HepG2 (cell line): ENCODE results near the gene SNX22. TPM values are rescaled to one million over a fixed set of nuclear protein-coding genes. Genes with fewer than 3 reads are reported as not detected.

ENCODE experiments used
- BHLHE40 ChIP-seq: IDR thresholded peaks from 2 replicates; pipeline ENCODE4 v1.6.1; 2011; ENCODE audit warnings: low read length, improper control_type of control experiment
- BRD4 ChIP-seq: sonication (generic); formaldehyde crosslinking; IDR thresholded peaks from 2 replicates; pipeline ENCODE4 v1.4.0; 2020; ENCODE audit warnings: missing genetic modification reagents
- CBFB ChIP-seq: sonication (generic); formaldehyde crosslinking; IDR thresholded peaks from 2 replicates; pipeline ENCODE4 v1.4.0; 2020; ENCODE audit warnings: missing genetic modification reagents
- CBX1 ChIP-seq: IDR thresholded peaks from one replicate; pipeline ENCODE4 v1.6.1; 2016; ENCODE audit warnings: antibody characterized with exemption, low read depth
- HNRNPUL1 ChIP-seq: fragments of 200-400 bp; formaldehyde crosslinking; IDR thresholded peaks from 2 replicates; pipeline ENCODE4 v1.6.1; 2017; ENCODE audit warnings: low read depth, mild to moderate bottlenecking, low read length, moderate library complexity
- KLF16 ChIP-seq, 2 experiments: sonication (generic) in 1 of 2; formaldehyde crosslinking in 1 of 2; IDR thresholded peaks; 2 replicates each; pipeline versions ENCODE4 v1.6.1 to v1.8.0; 2016 to 2023; ENCODE audit warnings: missing genetic modification reagents in 2 of 2, missing compliant biosample characterization in 1 of 2
- MNT ChIP-seq: fragments of 450-650 bp; IDR thresholded peaks from 2 replicates; pipeline ENCODE4 v1.6.1; 2016
- MTA3 ChIP-seq: sonication (generic); formaldehyde crosslinking; IDR thresholded peaks from 2 replicates; pipeline ENCODE4 v1.4.0; 2020; ENCODE audit warnings: missing genetic modification reagents
- NFKB2 ChIP-seq: sonication (generic); formaldehyde crosslinking; IDR thresholded peaks from 2 replicates; pipeline ENCODE4 v1.4.0; 2020; ENCODE audit warnings: missing genetic modification reagents, borderline replicate concordance
- PHB2 ChIP-seq: fragments of 450-650 bp; IDR thresholded peaks from 2 replicates; pipeline ENCODE4 v1.6.1; 2018; ENCODE audit not compliant: partially characterized antibody
- RNF2 ChIP-seq: fragments of 450-650 bp; conservative IDR thresholded peaks from 2 replicates; pipeline ENCODE4 v1.6.1; 2016; ENCODE audit warnings: low read depth
- SMAD3 ChIP-seq: sonication (generic); formaldehyde crosslinking; IDR thresholded peaks from 2 replicates; pipeline ENCODE4 v1.4.0; 2020; ENCODE audit warnings: missing genetic modification reagents
- SMAD9 ChIP-seq: sonication (generic); formaldehyde crosslinking; IDR thresholded peaks from 2 replicates; pipeline ENCODE4 v1.5.1; 2020; ENCODE audit warnings: mild to moderate bottlenecking, missing genetic modification reagents
- SRSF4 ChIP-seq: fragments of 200-400 bp; formaldehyde crosslinking; IDR thresholded peaks from one replicate; pipeline ENCODE4 v1.6.1; 2018; ENCODE audit warnings: mild to moderate bottlenecking, low read depth, low read length, moderate library complexity; ENCODE audit not compliant: poor library complexity, severe bottlenecking
- ZBTB8A ChIP-seq: sonication (generic); formaldehyde crosslinking; IDR thresholded peaks from 2 replicates; pipeline ENCODE4 v1.4.0; 2020; ENCODE audit warnings: mild to moderate bottlenecking, low read depth, missing genetic modification reagents, borderline replicate concordance
- ZFP41 ChIP-seq: sonication (generic); formaldehyde crosslinking; IDR thresholded peaks from 2 replicates; pipeline ENCODE4 v1.4.0; 2020; ENCODE audit warnings: mild to moderate bottlenecking, missing genetic modification reagents, borderline replicate concordance
- ZNF263 ChIP-seq: sonication (generic); formaldehyde crosslinking; IDR thresholded peaks from 2 replicates; pipeline ENCODE4 v1.4.0; 2020; ENCODE audit warnings: missing genetic modification reagents
- ZNF616 ChIP-seq: sonication (generic); formaldehyde crosslinking; IDR thresholded peaks from 2 replicates; pipeline ENCODE4 v1.5.0; 2020; ENCODE audit warnings: low read depth, mild to moderate bottlenecking, missing genetic modification reagents
- ZNF749 ChIP-seq: sonication (generic); formaldehyde crosslinking; IDR thresholded peaks from 2 replicates; pipeline ENCODE4 v1.8.0; 2022; ENCODE audit warnings: mild to moderate bottlenecking, missing genetic modification reagents, moderate library complexity, borderline replicate concordance
- polyA plus RNA-seq, 8 experiments: library from polyadenylated mRNA; depleted of rRNA in 3 of 8; stranded (reverse) in 7 of 8; unstranded in 1 of 8; fragments of >200 nt; fragmentation: Illumina TruSeq in 4 of 8; extraction: Trizol in 4 of 8; gene quantifications; 2 replicates each; pipeline versions ENCODE4 v1.2.1 to v1.2.3, GENCODE V29; 2011 to 2016; ENCODE audit warnings: low read depth in 4 of 8, missing spikeins in 1 of 8, mixed read lengths in 1 of 8; ENCODE audit not compliant: insufficient read depth in 1 of 8
- total RNA-seq, 5 experiments: library from RNA; depleted of rRNA; stranded (reverse); fragments of >200 nt; fragmentation: Illumina TruSeq; extraction: Trizol; gene quantifications; 2 replicates each; pipeline ENCODE4 v1.2.3, GENCODE V29; 2016; ENCODE audit warnings: low read depth in 1 of 5
- TF ChIP-seq, protein P1 (sequence below): sonication (generic); formaldehyde crosslinking; IDR thresholded peaks from 2 replicates; pipeline ENCODE4 v1.5.1; 2020; ENCODE audit warnings: missing genetic modification reagents, mild to moderate bottlenecking, borderline replicate concordance
- TF ChIP-seq, protein P2 (sequence below): IDR thresholded peaks from 2 replicates; pipeline ENCODE4 v1.6.1; 2016; ENCODE audit warnings: mild to moderate bottlenecking
- TF ChIP-seq, protein P3 (sequence below): sonication (generic); formaldehyde crosslinking; IDR thresholded peaks from 2 replicates; pipeline ENCODE4 v1.5.0; 2020; ENCODE audit warnings: mild to moderate bottlenecking, missing genetic modification reagents, borderline replicate concordance

Gene SNX22
- total and polyA plus RNA-seq, 2 of the 13 experiments (the other 11 are each of a cell fraction or from before 2014, with no cell fraction given) = 2.3 to 5.5 TPM

GRCh38 chr15:64162869-64163658 lies 11.5 kb downstream of the SNX22 start, which contains the start of gene PPIB (continued):
- TF ChIP-seq, protein P1, sequence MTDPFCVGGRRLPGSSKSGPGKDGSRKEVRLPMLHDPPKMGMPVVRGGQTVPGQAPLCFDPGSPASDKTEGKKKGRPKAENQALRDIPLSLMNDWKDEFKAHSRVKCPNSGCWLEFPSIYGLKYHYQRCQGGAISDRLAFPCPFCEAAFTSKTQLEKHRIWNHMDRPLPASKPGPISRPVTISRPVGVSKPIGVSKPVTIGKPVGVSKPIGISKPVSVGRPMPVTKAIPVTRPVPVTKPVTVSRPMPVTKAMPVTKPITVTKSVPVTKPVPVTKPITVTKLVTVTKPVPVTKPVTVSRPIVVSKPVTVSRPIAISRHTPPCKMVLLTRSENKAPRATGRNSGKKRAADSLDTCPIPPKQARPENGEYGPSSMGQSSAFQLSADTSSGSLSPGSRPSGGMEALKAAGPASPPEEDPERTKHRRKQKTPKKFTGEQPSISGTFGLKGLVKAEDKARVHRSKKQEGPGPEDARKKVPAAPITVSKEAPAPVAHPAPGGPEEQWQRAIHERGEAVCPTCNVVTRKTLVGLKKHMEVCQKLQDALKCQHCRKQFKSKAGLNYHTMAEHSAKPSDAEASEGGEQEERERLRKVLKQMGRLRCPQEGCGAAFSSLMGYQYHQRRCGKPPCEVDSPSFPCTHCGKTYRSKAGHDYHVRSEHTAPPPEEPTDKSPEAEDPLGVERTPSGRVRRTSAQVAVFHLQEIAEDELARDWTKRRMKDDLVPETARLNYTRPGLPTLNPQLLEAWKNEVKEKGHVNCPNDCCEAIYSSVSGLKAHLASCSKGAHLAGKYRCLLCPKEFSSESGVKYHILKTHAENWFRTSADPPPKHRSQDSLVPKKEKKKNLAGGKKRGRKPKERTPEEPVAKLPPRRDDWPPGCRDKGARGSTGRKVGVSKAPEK (CRISPR knock-in tag) = no peak
- TF ChIP-seq ZNF263 (CRISPR knock-in tag) (peak; percentile 66; the same call in 1 of the 2 replicates), ZNF616 (CRISPR knock-in tag) (no peak), SMAD3 (CRISPR knock-in tag) (0 out of 2 replicates have a peak, but pooled peaks have one; percentile 2), NFKB2 (no peak; the same call in 1 of the 2 replicates), CBFB (0 out of 2 replicates have a peak, but pooled peaks have one; percentile 14), MNT (peak; percentile 71), BRD4 (CRISPR knock-in tag) (peak; percentile 77; the same call in 1 of the 2 replicates), SRSF4 (no peak), SMAD9 (CRISPR knock-in tag) (no peak), BHLHE40 (peak; percentile 96), RNF2 (no peak), HNRNPUL1 (no peak; the same call in 1 of the 2 replicates), MTA3 (CRISPR knock-in tag) (no peak), ZFP41 (CRISPR knock-in tag) (no peak), CBX1 (no peak), PHB2 (no peak), ZNF749 (CRISPR knock-in tag) (0 out of 2 replicates have a peak, but pooled peaks have one; percentile 4), KLF16 (CRISPR knock-in tag; IDR thresholded peaks at IDR 0.05) (peak in 1 of 2 experiments; percentile 84; a peak in 1 of 4 replicates), ZBTB8A (CRISPR knock-in tag) (peak; percentile 30; the same call in 1 of the 2 replicates)
- TF ChIP-seq, protein P2, sequence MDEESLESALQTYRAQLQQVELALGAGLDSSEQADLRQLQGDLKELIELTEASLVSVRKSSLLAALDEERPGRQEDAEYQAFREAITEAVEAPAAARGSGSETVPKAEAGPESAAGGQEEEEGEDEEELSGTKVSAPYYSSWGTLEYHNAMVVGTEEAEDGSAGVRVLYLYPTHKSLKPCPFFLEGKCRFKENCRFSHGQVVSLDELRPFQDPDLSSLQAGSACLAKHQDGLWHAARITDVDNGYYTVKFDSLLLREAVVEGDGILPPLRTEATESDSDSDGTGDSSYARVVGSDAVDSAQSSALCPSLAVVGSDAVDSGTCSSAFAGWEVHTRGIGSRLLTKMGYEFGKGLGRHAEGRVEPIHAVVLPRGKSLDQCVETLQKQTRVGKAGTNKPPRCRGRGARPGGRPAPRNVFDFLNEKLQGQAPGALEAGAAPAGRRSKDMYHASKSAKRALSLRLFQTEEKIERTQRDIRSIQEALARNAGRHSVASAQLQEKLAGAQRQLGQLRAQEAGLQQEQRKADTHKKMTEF (CRISPR knock-in tag) = peak; percentile 86
- TF ChIP-seq, protein P3, sequence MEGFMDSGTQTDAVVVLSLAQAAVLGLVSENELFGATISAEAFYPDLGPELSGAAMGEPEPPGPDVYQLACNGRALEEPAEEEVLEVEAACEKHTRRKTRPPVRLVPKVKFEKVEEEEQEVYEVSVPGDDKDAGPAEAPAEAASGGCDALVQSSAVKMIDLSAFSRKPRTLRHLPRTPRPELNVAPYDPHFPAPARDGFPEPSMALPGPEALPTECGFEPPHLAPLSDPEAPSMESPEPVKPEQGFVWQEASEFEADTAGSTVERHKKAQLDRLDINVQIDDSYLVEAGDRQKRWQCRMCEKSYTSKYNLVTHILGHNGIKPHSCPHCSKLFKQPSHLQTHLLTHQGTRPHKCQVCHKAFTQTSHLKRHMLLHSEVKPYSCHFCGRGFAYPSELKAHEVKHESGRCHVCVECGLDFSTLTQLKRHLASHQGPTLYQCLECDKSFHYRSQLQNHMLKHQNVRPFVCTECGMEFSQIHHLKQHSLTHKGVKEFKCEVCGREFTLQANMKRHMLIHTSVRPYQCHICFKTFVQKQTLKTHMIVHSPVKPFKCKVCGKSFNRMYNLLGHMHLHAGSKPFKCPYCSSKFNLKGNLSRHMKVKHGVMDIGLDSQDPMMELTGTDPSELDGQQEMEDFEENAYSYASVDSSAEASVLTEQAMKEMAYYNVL (CRISPR knock-in tag) = peak; percentile 58; the same call in 1 of the 2 replicates
